ENCODE data around the gene SEPSECS.

SEPSECS gene

DNA sequence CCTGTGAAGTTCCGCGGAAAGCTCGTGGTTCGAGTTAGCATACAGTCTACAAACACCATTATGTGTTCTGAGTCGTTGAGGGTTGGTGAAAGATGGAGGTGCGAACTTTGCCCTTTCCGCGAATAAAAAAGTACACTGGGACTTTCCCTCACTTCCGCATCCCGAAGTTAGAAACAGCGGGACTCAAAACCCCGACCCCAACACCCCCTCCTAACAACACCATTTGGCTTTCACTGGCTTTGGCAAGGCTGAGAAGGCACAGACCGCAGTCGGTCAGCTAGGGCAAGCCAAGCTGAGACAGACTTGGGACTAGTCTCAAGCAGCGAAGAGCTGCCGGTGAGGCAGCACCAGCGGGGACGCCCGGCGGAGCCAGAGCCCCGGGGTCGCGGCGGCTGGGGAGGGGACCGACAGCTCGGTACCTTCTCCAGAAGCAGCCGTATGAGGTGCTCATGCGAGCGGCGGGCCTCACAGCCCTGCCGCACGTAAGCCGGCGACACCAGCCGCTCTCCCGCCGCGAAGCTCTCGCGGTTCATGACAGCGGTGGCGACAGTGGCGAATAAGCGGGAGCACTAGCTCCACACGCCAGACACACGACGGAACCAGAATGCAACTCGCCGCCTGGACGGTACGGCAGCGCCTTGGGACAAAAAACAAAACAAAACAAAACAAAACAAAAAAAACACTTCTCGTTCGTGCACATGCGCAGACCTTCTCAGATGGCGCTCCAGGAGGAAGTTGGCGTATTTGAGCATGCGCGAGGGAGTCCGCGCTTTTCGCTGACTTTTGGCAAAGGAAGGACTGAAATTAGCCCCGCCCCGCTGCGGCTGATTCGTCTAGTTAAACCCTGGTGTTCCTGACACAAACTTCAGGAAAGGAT is at the start of gene SEPSECS:
TSS of gene SEPSECS (minus strand) at position 613 of the 877 bp plus-strand sequence. CDS start at position 533, 80 bp downstream.
- DNase-seq, result peak; percentile 96 to 97

DNA sequence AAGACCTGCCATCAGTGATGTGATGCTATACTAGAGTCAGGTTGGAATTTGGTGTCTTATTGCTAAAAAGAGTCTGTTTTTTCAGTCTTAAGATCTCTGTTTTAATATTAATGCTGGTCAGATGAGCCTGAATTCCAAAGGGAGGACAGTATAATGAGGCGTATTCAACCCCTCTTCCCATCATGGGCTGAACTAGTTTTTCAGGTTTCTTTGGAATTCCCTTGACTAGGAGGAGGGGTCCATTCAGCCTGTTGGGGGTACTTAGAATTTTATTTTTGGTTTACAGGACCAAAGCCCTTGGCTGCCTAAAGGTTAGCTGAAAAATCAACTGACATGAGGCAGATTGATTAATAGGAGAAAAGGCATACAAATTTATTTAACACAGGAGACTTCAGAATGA is 49.5 kb upstream of the SEPSECS start:
- no peak for DNase-seq

DNA sequence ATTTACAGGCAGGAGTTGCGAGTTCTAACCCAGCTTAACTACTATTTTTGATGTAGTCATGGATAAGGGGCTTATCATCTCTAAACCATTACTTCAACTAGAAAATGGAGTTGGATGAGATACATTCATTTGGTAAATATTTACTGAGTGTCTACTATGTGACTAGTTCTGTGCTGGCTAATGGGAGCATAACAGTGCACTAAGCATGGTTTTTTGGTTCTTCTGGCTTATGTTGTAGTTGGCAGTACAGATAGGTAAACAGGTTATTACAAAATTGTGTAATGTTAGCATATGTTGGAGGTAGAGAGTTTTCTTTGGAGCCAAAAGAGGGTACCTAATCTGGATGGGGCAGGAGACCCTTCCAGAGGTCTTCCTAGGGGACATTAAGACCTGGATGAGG is 47.7 kb upstream of the SEPSECS start:
- DNase-seq, result no peak

DNA sequence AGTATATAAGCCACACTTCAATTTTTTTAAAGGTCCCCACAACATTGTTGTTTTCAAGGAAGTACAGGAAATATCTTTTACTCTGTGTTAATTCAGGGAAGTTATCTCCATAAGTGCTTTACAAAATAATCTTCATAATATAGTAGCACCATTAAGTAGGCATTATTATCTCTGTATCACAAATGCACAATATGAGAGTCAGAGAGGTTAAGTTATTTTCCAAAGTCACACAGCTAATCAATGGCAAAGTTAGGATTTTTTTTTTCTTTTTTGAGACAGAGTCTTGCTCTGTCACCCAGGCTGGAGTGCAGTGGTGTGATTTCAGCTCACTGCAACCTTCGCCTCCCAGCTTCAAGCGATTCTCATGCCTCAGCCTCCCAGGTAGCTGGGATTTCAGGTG is 38.5 kb upstream of the SEPSECS start:
- DNase-seq, result no peak

DNA sequence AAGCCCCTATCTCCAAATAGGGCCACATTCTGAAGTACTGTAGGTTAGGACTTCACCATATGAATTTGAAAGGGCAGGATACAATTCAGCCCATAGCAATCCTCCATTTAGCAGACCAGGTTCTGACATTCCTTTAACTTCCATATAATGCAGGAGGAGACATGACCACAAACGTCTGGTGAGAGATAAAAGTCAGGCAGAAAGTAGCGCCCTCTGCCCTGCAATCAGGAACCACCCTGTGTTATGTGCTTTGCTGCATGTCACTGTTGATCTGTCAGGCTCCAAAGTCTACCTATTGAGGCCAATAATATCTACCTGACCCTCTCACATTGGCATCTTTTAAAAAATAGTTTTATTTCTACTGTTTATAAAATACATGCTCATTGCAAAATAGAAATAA is 30.2 kb upstream of the SEPSECS start:
- no peak for DNase-seq

DNA sequence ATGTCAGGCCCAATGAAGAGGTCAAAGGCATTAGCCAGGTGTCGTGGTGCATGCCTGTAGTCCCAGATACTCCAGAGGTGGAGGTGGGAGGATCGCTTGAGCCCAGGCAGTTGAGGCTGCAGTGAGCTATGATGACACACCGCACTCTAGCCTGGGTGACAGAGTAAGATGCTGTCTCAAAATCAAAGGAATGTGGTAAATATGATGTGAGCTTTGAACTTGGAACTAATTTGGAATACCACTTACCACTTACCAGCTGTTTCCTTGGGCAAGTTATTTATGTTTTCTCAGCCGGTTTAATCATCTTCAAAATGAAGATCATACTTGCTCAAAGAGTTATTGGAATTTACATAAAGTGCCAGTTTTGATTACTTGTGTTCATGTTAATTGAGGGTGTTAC is 23.8 kb upstream of the SEPSECS start:
- DNase-seq, result no peak

DNA sequence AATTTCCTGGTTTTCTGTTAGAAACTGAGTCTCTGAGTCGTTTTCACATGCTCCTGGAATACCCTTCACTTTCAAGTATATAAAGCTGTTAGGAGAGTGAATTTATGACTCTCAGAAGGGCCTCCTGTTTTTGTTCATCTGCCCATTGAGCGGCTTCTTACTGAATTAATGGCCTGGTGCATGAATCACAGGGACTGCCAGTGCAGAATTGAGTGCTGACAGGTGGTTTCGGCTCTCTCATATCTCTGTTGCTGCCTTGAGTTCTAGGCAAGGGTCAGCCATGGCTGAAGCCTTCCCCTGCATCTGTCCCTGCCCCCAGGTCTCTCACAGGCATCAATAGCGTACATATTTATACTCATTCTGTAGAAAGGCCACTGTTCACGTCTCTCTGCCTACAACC is 22.7 kb upstream of the SEPSECS start:
- DNase-seq, result no peak

DNA sequence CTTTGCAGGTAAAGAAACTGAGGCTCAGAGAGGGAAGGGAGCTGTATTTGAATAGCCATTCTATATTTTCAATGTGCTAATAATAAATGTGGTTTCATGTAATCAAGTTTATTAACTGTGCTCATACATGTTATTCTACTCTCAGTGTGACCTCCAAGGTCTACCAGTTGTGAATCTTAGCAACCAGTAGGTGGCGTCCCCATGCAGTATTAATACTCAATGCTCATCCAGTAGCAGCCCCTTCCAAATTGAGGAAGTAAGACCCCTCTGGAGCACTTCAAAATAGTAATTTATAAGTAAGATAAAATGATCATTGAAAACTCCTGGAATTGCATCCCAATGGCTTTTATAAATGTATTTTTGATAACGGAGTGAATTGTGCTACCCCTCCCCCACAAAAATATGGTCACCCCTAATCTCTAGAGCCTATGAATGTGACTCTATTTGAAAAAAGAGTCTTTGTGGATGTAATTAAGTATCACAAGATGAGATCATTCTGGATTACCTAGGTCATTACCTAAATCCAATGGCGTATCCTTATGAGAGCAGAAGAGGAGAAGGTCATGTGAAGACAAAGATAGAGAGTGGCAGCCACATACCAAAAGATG is 20.4 kb upstream of the SEPSECS start:
- DNase-seq, result peak; percentile 6 to 44

DNA sequence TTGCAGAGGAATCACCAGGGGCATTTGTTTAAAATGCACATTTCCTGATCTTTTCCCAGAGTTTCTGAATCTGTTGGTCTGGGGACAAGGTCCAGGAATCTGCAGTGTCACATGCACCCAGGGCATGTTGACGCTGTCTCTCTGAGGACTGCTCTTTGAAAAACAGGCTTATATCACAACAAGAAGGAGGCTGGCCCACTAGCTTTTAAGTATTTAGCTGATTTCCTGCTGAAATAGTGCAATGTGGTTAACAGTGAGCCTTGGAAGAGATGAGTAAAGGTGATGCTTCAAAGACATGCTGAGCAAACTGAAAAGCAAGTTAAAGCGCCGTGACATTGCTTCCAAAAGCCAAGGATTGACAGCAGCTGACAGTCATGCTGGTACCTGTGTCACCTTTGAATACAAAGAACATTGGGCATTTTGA is 18.6 kb upstream of the SEPSECS start:
- no peak for DNase-seq

DNA sequence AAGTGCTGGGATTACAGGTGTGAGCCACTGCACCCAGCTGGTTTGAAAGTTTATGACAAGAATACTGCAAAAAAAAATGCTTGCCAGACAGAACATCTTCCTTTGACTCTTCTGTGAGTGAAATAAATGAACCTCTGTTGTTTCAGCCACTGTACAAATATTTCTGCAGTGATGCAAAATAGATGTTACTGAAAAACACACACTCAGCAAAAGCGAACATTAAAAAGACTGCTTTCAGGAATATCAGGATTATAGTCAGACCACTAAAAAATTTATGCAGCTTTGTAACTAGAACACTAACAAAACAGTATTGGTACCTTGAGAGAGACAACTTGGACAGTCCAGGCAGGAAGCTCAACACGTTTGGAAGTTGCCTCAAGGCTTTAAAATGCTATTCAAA is 16.9 kb upstream of the SEPSECS start:
- DNase-seq, result no peak

DNA sequence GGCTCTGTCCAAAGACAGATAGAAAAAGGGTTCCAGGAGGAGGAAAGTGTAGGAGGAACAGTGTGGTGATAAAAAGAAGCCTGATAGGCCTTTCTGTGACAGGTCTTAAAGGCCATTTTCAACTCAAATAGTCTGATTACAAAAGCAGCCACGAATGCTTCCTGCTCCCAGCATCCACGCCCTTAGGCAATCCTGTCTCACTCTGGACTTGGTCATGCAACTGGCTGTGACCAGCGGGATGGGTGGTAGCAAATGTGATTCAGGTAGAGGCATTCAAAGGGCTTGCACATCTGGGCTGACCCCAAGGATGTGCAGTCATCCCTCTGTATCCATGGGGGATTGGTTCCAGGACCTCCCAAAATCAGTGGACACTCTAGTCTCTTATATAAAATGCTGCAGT is 14.4 kb upstream of the SEPSECS start:
- no peak for DNase-seq

DNA sequence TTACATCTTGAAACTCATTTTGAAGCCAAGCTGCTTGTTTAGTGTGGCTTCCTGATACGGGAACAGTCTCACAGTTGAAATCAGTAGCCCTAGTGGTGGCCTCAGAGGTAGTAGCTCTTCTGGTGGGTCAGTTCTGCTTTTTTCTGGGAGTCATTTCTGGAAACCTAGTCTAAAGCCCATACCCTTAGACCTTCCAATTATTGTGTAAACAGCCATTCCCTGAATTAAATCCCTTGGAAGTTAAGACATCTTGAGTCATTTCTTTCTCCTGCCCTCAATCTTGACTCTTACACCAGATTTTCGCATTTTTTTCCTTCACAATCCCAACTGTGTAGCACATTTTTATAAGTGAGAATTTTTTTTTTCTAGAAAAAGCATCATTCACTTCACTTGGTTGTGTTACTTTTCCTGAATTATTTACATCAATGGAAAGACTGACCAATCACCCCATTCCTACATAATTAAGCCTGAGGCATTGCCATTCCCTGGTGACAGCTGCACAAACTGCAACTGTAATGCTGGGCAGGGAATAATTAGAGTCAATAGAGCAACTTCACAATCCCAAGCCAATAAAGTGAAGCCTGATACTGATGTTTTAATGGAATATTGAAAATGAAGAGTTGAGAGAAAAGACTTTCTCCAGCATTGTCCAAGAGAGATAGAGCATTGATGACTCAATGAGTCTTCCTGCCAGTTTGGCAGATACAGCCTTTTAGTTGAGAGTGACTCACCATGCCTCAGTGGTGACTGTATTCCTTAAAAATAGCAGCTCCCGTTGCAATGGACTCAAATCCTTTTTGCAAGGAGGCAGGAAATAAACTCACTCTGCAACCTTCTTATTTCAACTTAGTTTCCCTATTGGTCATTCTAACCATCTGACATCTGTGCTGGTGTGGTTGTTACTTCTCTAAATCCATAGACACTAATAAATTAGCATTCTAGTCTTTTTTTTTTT is 13.0 kb upstream of the SEPSECS start:
- DNase-seq, result no peak

DNA sequence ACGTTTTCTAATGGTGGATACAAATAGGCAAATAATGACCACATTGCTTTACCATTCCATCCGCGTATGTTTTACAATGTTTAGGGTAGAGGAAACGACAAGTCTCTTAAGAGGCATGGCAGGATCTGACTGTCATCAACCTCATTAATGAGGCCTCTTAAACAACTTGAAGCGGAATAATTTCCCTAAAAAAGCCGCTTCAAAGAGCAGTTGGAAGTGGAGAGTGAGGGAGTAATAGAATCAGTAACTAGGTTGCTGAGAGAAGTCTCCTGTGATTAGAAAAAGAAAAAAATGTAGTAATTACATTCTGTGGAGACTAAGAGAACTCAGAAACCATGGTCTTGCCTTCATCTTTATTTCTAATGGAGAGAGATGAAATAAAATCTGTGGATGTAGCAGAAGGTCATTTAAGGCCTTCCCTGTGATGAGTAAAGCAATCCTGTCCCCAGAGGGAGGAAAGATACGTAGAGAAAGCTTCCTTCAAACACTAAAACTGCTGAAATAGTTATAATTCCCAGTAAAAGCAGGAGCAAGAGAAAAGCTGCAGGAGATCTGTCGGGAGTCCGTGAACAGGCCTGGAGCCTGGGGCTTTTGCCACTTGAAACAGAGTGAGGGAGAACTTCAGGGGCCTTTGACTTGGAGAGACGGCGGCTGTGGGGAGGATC is 11.1 kb upstream of the SEPSECS start:
- no peak for DNase-seq

DNA sequence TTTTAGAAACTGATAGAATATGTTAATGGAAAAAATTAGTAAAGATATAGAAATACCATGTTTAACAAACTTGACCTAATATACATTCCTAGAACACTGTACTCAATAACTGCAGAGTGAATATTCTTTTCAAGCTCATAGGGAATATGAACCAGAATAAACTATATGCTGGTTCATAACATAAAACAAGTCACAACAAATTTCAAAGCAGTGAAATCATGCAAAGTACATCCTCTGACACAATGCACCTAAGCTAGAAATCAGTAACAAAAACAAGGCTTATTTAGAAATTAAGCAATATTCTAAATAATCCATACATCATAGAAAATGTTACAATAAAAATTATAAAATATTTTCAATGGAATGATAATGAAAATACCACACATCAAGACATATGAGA is 9.2 kb upstream of the SEPSECS start:
- no peak for DNase-seq

DNA sequence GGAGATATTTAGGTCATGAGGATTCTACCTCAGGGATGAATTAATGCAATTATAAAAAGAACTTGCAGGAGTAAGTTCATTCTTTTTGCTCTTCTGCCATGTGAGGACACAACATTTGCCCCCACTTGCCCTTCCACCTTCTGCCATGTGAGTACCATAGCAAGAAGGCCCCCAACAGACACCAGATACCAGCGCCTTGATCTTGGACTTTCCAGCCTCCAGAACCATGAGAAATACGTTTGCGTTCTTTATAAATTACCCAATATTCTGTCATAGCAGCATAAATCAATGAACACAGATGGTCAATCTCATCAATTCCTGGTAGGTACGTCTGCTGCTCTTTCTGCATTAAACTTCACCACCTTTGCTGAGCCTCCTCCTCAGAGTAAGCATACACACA is 5.7 kb upstream of the SEPSECS start:
- DNase-seq, result no peak

DNA sequence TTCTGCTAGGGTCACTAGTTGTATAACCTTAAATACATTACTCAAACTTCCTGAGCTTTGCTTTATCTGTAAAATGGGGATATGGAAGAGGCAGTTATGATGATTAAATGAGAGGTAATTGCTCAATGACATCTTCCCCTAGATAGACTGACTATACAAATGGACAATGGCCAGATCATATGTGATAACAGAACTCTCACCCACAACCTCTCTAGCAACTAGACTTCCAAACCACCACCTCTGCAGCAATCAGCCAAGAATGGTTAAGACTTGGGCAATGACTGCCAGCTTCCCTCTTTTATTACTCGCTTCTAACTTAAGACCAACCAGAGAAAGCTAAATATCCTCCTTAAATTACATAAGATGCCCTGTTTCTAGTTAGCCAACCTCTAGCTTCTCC is 2.9 kb upstream of the SEPSECS start:
- DNase-seq, result no peak

DNA sequence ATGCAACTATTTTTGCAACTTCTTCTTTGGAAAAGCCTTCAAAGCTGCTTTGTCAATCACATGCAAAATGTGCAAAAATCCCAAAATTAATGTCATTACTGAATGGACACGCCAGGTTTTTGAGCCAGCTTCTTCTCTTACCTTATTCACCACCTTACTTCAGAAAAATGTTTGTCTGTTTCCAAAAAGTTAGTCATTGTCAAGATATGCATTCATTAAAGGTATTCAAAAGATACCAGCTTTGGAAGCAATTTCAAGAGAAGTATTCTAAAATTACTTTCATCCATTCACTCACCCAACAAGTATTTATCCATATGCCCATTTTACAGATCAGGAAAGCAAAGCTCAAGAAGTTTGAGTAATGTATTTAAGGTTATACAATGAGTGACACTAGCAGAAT is 2.3 kb upstream of the SEPSECS start:
- no peak for DNase-seq

DNA sequence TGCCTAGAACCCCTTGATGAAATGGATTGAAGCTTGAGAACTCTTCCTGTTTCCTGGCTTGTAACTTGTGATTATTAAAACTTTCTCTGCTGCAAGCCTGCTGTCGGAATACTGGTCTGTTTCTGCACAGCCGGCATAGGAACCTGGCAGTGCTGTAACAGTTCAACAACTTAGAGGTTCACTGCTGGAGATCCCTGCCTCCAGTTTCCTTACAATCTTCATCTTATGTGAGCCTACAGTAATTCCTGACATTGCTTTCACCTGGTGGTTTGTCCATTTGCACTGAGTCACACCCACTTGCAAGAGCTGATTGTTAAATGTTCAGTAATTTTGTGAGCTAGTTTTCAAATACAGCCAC is 1.3 kb upstream of the SEPSECS start:
- peak in 1 of 2 experiments; percentile 13 for DNase-seq

DNA sequence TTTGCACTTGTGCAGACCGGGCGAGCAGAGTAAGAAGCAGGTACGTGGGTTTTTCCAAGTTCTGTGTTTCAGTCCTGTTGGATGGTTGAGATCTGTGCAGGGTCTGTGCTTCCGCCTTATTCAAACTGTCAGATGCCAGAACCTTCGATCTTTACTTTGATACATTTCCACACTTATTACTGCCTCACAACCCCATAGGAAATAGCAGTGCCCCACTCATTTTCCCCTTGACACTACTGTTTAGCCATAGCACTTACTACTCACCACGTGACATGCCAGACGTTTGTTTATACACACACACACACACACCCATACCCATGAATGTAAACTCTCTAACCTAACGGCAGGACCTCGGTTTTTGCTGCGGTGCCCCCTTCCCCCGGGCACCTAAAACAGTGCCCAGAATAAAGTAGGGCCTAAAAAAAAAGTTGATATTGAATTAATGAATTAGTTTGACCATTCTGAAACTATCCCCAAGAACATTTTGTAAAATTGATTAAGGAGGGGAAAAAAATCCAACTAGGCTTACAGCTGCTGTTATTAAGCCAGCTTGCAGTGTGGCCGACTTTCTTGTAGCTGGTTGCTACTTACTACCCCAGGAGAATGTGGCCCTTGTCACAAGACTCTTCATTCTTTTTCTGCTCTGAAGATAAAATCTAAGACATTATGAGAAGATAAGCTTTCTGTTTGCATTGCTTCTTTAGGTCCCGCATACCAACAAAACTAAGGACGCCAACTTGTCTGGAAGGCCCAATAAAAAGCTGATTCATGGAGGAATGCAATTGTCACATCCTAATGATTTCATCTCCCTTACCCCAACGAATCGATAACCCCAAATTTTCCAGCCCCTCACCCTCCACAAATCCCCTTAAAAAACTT is 704 bp upstream of the SEPSECS start:
- DNase-seq, result no peak

DNA sequence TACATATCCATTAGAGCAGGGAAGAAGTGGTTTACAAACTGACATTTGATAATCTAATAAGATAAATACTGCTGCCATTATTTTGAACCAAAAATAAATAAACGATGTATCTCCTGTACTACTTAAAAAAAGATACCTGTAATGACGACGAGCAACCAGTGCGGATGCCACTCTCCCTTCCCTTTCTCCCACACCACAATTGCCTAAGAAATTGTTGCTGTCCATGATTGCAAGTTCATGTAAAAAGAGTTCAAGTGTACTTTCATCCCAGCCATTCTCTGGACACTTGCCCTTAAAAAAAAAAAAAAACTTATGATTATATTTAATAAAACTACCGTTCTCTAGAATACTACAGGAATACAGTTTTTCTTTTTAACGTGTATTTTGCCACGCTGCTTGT is 1.4 kb downstream of the SEPSECS start:
- DNase-seq, result no peak

DNA sequence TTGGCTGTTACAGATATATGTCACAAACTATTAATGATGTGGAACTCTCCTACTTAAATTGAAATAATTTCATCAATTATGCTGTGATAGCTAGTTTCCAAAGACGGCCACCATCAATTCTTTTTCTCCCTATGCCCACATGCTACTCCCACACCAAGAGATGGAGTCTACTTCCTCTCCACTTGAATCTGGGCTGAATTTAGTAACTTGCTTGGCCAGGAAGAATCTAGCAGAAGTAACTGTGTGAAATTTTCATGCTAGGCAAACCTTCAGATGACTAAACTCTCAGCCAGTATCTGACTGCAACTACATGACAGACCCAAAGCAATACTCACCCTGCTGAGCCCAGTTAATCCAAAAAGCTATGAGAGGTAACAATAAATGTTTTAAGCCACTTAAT is 3.2 kb downstream of the SEPSECS start:
- DNase-seq, result no peak

DNA sequence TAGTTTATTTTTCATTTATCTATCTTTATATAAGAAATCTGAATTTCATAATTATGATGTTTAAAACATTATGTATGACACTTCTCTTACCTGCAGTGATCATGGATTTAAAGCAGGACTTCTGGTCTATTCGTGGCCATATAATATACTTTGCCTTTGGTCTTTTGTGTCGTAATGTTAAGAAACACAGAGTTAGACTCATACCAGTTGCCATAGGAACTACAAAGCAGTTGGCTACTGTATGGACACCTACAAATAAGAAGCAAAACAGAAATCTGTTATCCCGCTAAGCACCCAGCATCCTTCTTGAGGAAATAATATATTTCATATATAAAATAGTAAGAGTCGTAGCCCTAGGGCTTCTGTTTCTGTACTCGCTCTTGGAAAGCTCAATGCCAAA is 4.3 kb downstream of the SEPSECS start:
- DNase-seq, result no peak
